Measurements from ENCODE around the gene OR5J2. TPM values are rescaled to one million over a fixed set of nuclear protein-coding genes. Genes with fewer than 3 reads are reported as not detected.
"Not testable (repeated sequence)": the region's sequence is repeated elsewhere in the genome, so short reads cannot be mapped to it uniquely, and the experiment has no call there.

The OR5J2 gene
- total and polyA plus RNA-seq, 2 of the 13 experiments (the other 11 are each of a cell fraction or from before 2014, with no cell fraction given): not detected

DNA sequence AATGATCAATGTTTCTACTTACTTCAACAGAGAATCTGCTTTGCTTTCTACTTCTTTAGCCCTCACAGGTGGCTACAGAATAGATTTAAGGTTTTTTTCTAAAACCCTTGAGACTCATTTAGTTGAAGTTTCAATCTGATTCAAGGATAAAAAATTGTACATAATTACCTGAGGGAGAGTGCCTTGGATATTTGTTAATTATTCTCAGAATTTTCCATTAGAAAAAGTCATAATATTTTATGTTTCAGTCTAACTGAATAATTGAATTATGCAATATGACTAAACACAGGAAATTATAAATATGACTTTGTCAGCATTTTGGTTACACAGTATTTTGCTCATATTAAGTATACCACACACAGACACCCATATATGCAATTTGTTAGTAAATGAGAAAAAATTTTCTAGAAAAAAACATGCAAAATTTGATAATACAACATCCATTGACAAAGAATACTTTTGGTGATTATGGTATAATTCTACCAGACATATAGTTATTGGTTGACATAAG is 36.2 kb upstream of the OR5J2 start, which contains the start of gene OR8J3:
TSS of gene OR8J3 (minus strand) at position 51 of the 511 bp plus-strand sequence. CDS start 2,483 bp downstream, outside the sequence.
- intact Hi-C loops (cut with micrococcal nuclease; ENCODE audit: unreplicated experiment): loop anchor here (5.0 kb wide), 1 partner anchor 627 kb away; no protein-coding TSS in a partner anchor
- Histone ChIP-seq H3K79me2 (ENCODE audit: insufficient read depth, low read length) (no peaks in the 10 kb centered on the region), H3K27me3 (ENCODE audit: control insufficient read depth in 1 of 2, insufficient read depth in 2 of 2, low read length in 2 of 2) (no peaks in the 10 kb centered on the region), H3K9ac (ENCODE audit: insufficient read depth, low read depth, low read length) (no peak within 1 kb of the TSS), H3K36me3 (replicated peaks in 1 of 2; ENCODE audit: control insufficient read depth in 1 of 2, insufficient read depth in 2 of 2, low read length in 2 of 2) (no peaks in the 10 kb centered on the region), H3K27ac (ENCODE audit: extremely low read length, insufficient read depth, low read length) (no peak within 1 kb of the TSS), H3K9me3 (ENCODE audit: low read length) (peaks cover 21% of the 10 kb centered on the region), H3K4me1 (ENCODE audit: insufficient read depth, low read length) (no peaks in the 10 kb centered on the region), H3K4me2 (ENCODE audit: low read depth, low read length) (no peak within 1 kb of the TSS), H4K20me1 (ENCODE audit: insufficient read depth, low read length) (no peaks in the 10 kb centered on the region), H3K4me3 (replicated peaks in 1 of 3; ENCODE audit: insufficient read depth in 1 of 3, low read depth in 2 of 3, low read length in 3 of 3) (no peak within 1 kb of the TSS), H2AFZ (ENCODE audit: low read length) (no peak within 1 kb of the TSS)
- in situ Hi-C loops (cut with HindIII; ENCODE audit: extremely low pct_ligation_motif_present, low pct_unique_long_range_greater_than_20kb): no loop called here
- FAIRE-seq (no peak), DNase-seq (ENCODE audit: low spot score) (no peak), ATAC-seq (no peak)
- CTCF ChIA-PET (ENCODE audit: low intra/inter-chr PET ratio, low total read pairs): no interaction called here
- POLR2A ChIA-PET: no interaction called here
- no TSS peak for BruUV-seq (replicated peaks)
- TF ChIP-seq HIVEP1 (CRISPR knock-in tag; IDR thresholded peaks at IDR 0.05): no peak
- peak; percentile 56; the same call in 1 of the 2 replicates for TF ChIP-seq MAFF (IDR thresholded peaks at IDR 0.05; ENCODE audit: low read depth, low read length)
- no peak for TF ChIP-seq ZNF761 (CRISPR knock-in tag; conservative IDR thresholded peaks at IDR 0.05)
- peak; percentile 53 to 80; a peak in 3 of 4 replicates for TF ChIP-seq MAFK (conservative IDR thresholded peaks at IDR 0.05 in 1 of 2, IDR thresholded peaks at IDR 0.05 in 1 of 2; ENCODE audit: low read length in 2 of 2)
- no peak for TF ChIP-seq MAZ (IDR thresholded peaks at IDR 0.05; ENCODE audit: borderline replicate concordance, low read depth, low read length)
- no peak for TF ChIP-seq MAZ (CRISPR knock-in tag; IDR thresholded peaks at IDR 0.05; ENCODE audit: low read depth)

DNA sequence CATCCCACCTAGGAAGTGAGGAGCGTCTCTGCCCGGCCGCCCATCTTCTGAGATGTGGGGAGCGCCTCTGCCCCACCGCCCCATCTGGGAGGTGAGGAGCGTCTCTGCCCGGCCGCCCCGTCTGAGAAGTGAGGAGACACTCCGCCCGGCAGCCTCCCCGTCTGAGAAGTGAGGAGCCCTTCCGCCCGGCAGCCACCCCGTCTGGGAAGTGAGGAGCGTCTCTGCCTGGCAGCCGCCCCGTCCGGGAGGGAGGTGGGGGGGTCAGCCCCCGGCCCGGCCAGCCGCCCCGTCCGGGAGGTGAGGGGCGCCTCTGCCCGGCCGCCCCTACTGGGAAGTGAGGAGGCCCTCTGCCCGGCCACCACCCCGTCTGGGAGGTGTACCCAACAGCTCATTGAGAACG is 32.7 kb upstream of the OR5J2 start:
- BruUV-seq (replicated peaks); DNase-seq (ENCODE audit: low spot score); H3K27me3 ChIP-seq (ENCODE audit: control insufficient read depth in 1 of 2, insufficient read depth in 2 of 2, low read length in 2 of 2); H3K4me3 ChIP-seq (replicated peaks in 1 of 3; ENCODE audit: insufficient read depth in 1 of 3, low read depth in 2 of 3, low read length in 3 of 3); H3K36me3 ChIP-seq (replicated peaks in 1 of 2; ENCODE audit: control insufficient read depth in 1 of 2, insufficient read depth in 2 of 2, low read length in 2 of 2); H3K4me1 ChIP-seq (ENCODE audit: insufficient read depth, low read length); H2AFZ ChIP-seq (ENCODE audit: low read length); CTCF ChIA-PET (ENCODE audit: low intra/inter-chr PET ratio, low total read pairs); H3K79me2 ChIP-seq (ENCODE audit: insufficient read depth, low read length); in situ Hi-C loops (cut with HindIII; ENCODE audit: extremely low pct_ligation_motif_present, low pct_unique_long_range_greater_than_20kb); H3K27ac ChIP-seq (ENCODE audit: extremely low read length, insufficient read depth, low read length); H3K9ac ChIP-seq (ENCODE audit: insufficient read depth, low read depth, low read length); H4K20me1 ChIP-seq (ENCODE audit: insufficient read depth, low read length); FAIRE-seq; H3K4me2 ChIP-seq (ENCODE audit: low read depth, low read length); ATAC-seq; POLR2A ChIA-PET: not testable (repeated sequence)
- intact Hi-C loops (cut with micrococcal nuclease; ENCODE audit: unreplicated experiment): loop anchor here (5.0 kb wide), 1 partner anchor 624 kb away; no protein-coding TSS in a partner anchor
- 66% methylated on average over 6 of the region's 30 CpGs for WGBS (ENCODE audit: low lambda C conversion rate)
- peaks cover 47% of the 10 kb centered on the region for H3K9me3 ChIP-seq (ENCODE audit: low read length)

All from HepG2 (cell line).